ENCODE data around the gene TRIP11.
"Not testable (repeated sequence)": the region's sequence is repeated elsewhere in the genome, so short reads cannot be mapped to it uniquely, and the experiment has no call there.

The TRIP11 gene

GRCh38 chr14:92039719-92040430 is at the start of gene TRIP11:
TSS of gene TRIP11 (minus strand) at chr14:92040059. CDS start at chr14:92039685, 374 bp downstream.
- DNase-seq (ENCODE audit: low read depth in 2 of 2): peak; percentile 88 to 89

GRCh38 chr14:92088494-92088893 is 48.6 kb upstream of the TRIP11 start:
- DNase-seq (ENCODE audit: low read depth in 2 of 2): no peak

- DNase-seq (ENCODE audit: low read depth in 2 of 2): no peak
Observed at GRCh38 chr14:92074555-92074954, 34.7 kb upstream of the TRIP11 start.

GRCh38 chr14:92058006-92058917 is 18.4 kb upstream of the TRIP11 start:
- no peak for DNase-seq (ENCODE audit: low read depth in 2 of 2)

GRCh38 chr14:92049781-92050180 is 9.9 kb upstream of the TRIP11 start:
- DNase-seq (ENCODE audit: low read depth in 2 of 2): no peak

- not testable (repeated sequence) for DNase-seq (ENCODE audit: low read depth in 2 of 2)
Observed at GRCh38 chr14:92049221-92049620, 9.4 kb upstream of the TRIP11 start.

- not testable (repeated sequence) for DNase-seq (ENCODE audit: low read depth in 2 of 2)
Observed at GRCh38 chr14:92045904-92046303, 6.0 kb upstream of the TRIP11 start.

GRCh38 chr14:92041766-92042165 is 1.9 kb upstream of the TRIP11 start:
- not testable (repeated sequence) for DNase-seq (ENCODE audit: low read depth in 2 of 2)

GRCh38 chr14:92041203-92041602 is 1.3 kb upstream of the TRIP11 start:
- DNase-seq (ENCODE audit: low read depth in 2 of 2): no peak

GRCh38 chr14:92040431-92041051 is 682 bp upstream of the TRIP11 start:
- no peak for DNase-seq (ENCODE audit: low read depth in 2 of 2)

GRCh38 chr14:92039063-92039718 is 668 bp downstream of the TRIP11 start:
- DNase-seq (ENCODE audit: low read depth in 2 of 2): peak in 1 of 2 donors; percentile 1

GRCh38 chr14:92037989-92038388 is 1.9 kb downstream of the TRIP11 start:
- DNase-seq (ENCODE audit: low read depth in 2 of 2): no peak

- no peak for DNase-seq (ENCODE audit: low read depth in 2 of 2)
Observed at GRCh38 chr14:92035890-92036289, 4.0 kb downstream of the TRIP11 start.

- no peak for DNase-seq (ENCODE audit: low read depth in 2 of 2)
Observed at GRCh38 chr14:92033906-92034687, 5.8 kb downstream of the TRIP11 start.

- no peak for DNase-seq (ENCODE audit: low read depth in 2 of 2)
Observed at GRCh38 chr14:92033433-92033832, 6.4 kb downstream of the TRIP11 start.

- no peak for DNase-seq (ENCODE audit: low read depth in 2 of 2)
Observed at GRCh38 chr14:92026548-92027190, 13.2 kb downstream of the TRIP11 start.

GRCh38 chr14:92022036-92022435 is 17.8 kb downstream of the TRIP11 start:
- no peak for DNase-seq (ENCODE audit: low read depth in 2 of 2)

- DNase-seq (ENCODE audit: low read depth in 2 of 2): no peak
Observed at GRCh38 chr14:92021523-92021922, 18.3 kb downstream of the TRIP11 start.

GRCh38 chr14:92014040-92014439 is 25.8 kb downstream of the TRIP11 start:
- DNase-seq (ENCODE audit: low read depth in 2 of 2): no peak

GRCh38 chr14:92012121-92012748 is 27.6 kb downstream of the TRIP11 start:
- no peak for DNase-seq (ENCODE audit: low read depth in 2 of 2)
